Upper lobe of right lung (tissue), 1 donor: ENCODE data around the gene EPN3. TPM values are rescaled to one million over a fixed set of nuclear protein-coding genes. Genes with fewer than 3 reads are reported as not detected.

Experiments used
- ATAC-seq: fragments of 200-7000 bp; cut with Tn5 transposase; one replicate; pipeline ENCODE4 v1.9.1; 2020; ENCODE audit warnings: mild to moderate bottlenecking, moderate library complexity
- DNase-seq: peaks from one replicate; pipeline ENCODE4 v3.0.0-alpha.2; 2020
- H3K27ac ChIP-seq: fragments of 200-600 bp; one replicate; pipeline ENCODE4 v1.8.0; 2022
- H3K27me3 ChIP-seq: fragments of 200-600 bp; one replicate; pipeline ENCODE4 v1.8.0; 2022; ENCODE audit warnings: mild to moderate bottlenecking
- H3K36me3 ChIP-seq: fragments of 200-600 bp; one replicate; pipeline ENCODE4 v1.8.0; 2022
- H3K4me1 ChIP-seq: fragments of 200-600 bp; one replicate; pipeline ENCODE4 v1.8.0; 2022
- H3K4me3 ChIP-seq: fragments of 200-600 bp; one replicate; pipeline ENCODE4 v1.8.0; 2022; ENCODE audit warnings: mild to moderate bottlenecking
- H3K9me3 ChIP-seq: fragments of 200-600 bp; one replicate; pipeline ENCODE4 v1.8.0; 2022
- CTCF ChIP-seq: fragments of 200-600 bp; IDR thresholded peaks from one replicate; pipeline ENCODE4 v1.8.0; 2022; ENCODE audit warnings: antibody characterized with exemption
- intact Hi-C: fragments of 100-400 bp; cut with DNase I; formaldehyde crosslinking; loops from one replicate; pipeline ENCODE4 v1.11.0; 2022
- total RNA-seq: library from RNA; stranded (reverse); fragmentation: NEBNext Ultra II Directional; extraction: Animal tissue kit (Norgen Biotek cat#: 25700); gene quantifications from one replicate; pipeline ENCODE4 v1.2.1, GENCODE V29; 2021
- donor health status: DM: no; HTN: yes; CAD: no; lungs with severe emphysema.

EPN3 gene
- total RNA-seq, 1 donor from 2014 or later, result 0.09 TPM

GRCh38 chr17:50547736-50548083 is 15.2 kb downstream of the EPN3 start:
- intact Hi-C loops, result loop anchor here (10.0 kb wide), 2 partner anchors 137 to 297 kb away; no protein-coding TSS in a partner anchor
- no peak for DNase-seq
- H3K27me3 ChIP-seq, result no peaks in the 10 kb centered on the region
- H3K4me1 ChIP-seq, result peaks cover 7% of the 10 kb centered on the region
- no peaks in the 10 kb centered on the region for H3K36me3 ChIP-seq
- no peaks in the 10 kb centered on the region for H3K9me3 ChIP-seq
- no peak for TF ChIP-seq CTCF
- ATAC-seq, result no peak
- peak overlapping the region; percentile 63 for H3K4me3 ChIP-seq
- H3K27ac ChIP-seq, result peak overlapping the region; percentile 78

GRCh38 chr17:50548831-50549230 is 16.3 kb downstream of the EPN3 start:
- H3K27ac ChIP-seq, result no peak overlapping the region
- ATAC-seq (no peak), DNase-seq (no peak)
- H3K4me1 ChIP-seq, result no peaks in the 10 kb centered on the region
- H3K36me3 ChIP-seq, result no peaks in the 10 kb centered on the region
- no peaks in the 10 kb centered on the region for H3K9me3 ChIP-seq
- no peak for TF ChIP-seq CTCF
- intact Hi-C loops, result loop anchor here (10.0 kb wide), 2 partner anchors 136 to 296 kb away; no protein-coding TSS in a partner anchor
- no peak overlapping the region for H3K4me3 ChIP-seq
- no peaks in the 10 kb centered on the region for H3K27me3 ChIP-seq

- intact Hi-C loops, result loop anchor here (10.0 kb wide), 2 partner anchors 135 to 295 kb away; no protein-coding TSS in a partner anchor
- ATAC-seq, result no peak
Observed at GRCh38 chr17:50549256-50549941, 16.9 kb downstream of the EPN3 start.

GRCh38 chr17:50549969-50550368 is 17.4 kb downstream of the EPN3 start:
- Histone ChIP-seq H3K27me3 (no peaks in the 10 kb centered on the region), H3K9me3 (no peaks in the 10 kb centered on the region), H3K36me3 (no peaks in the 10 kb centered on the region), H3K4me1 (no peaks in the 10 kb centered on the region), H3K27ac (no peak overlapping the region), H3K4me3 (no peak overlapping the region)
- no peak for ATAC-seq
- no peak for TF ChIP-seq CTCF
- intact Hi-C loops, result loop anchor here (5.0 to 10.0 kb wide), 3 partner anchors 77 to 295 kb away; no protein-coding TSS in a partner anchor
- no peak for DNase-seq

More at GRCh38 chr17:50549256-50549941, 16.9 kb downstream of the EPN3 start:
- no peak overlapping the region for H3K27ac ChIP-seq
- H3K4me1 ChIP-seq, result no peaks in the 10 kb centered on the region
- no peak for TF ChIP-seq CTCF
- no peak for DNase-seq
- no peak overlapping the region for H3K4me3 ChIP-seq
- H3K36me3 ChIP-seq, result no peaks in the 10 kb centered on the region
- no peaks in the 10 kb centered on the region for H3K9me3 ChIP-seq
- no peaks in the 10 kb centered on the region for H3K27me3 ChIP-seq

- H3K4me1 ChIP-seq, result no peaks in the 10 kb centered on the region
- H3K4me3 ChIP-seq, result no peak overlapping the region
- peak; percentile 79 for TF ChIP-seq CTCF
- ATAC-seq (peak; percentile 80), DNase-seq (peak; percentile 89)
- intact Hi-C loops, result loop anchor here (5.0 kb wide), 1 partner anchor 76 kb away; no protein-coding TSS in a partner anchor
- H3K27me3 ChIP-seq, result no peaks in the 10 kb centered on the region
- H3K36me3 ChIP-seq, result no peaks in the 10 kb centered on the region
- H3K9me3 ChIP-seq, result no peaks in the 10 kb centered on the region
- no peak overlapping the region for H3K27ac ChIP-seq
Observed at GRCh38 chr17:50550661-50551432, 18.3 kb downstream of the EPN3 start.
